Heart left ventricle (tissue), 13 donors: ENCODE measurements around the gene MED12L.

Experiments
- CTCF ChIP-seq, 12 donors: fragments of 200-600 bp; sonication (generic) in 4 of 12; IDR thresholded peaks; one replicate each; pipeline versions ENCODE4 v1.5.0 to v1.8.0; 2018 to 2022; ENCODE audit warnings: antibody characterized with exemption in 12 of 12, mild to moderate bottlenecking in 5 of 12
- POLR2A ChIP-seq, 2 donors: fragments of 450-650 bp; IDR thresholded peaks; one replicate each; pipeline ENCODE4 v1.6.1; 2017; ENCODE audit warnings: antibody characterized with exemption in 2 of 2, mild to moderate bottlenecking in 2 of 2, moderate library complexity in 2 of 2
- donor health status: ischemic (EF 13 %, LVEDD 7.1; RV severe dilation, severe dysfunction).
- donor health status: DM: no; HTN: yes; CAD: no.
- donor health status: DM: no; HTN: no; CAD: no.
- donor health status: ischemic (EF 25% LVEDD 6.9; RV normal size, moderate dysfunction).
- donor health status: ischemic (EF 25% LVEDD 5.7; RV mildly dilated, moderate dysfunction).
- donor health status: ischemic (EF 35%, LVEDD 5.7; RV mildly dilated, moderate dysfunction).
- donor health status: nonischemic (EF 11% LVEDD 7.7; RV severe dilation, severe dysfunction).
- donor health status: DM: yes; HTN: yes; CAD: no.
- donor health status: PGD.
- donor health status: ischemic (EF 29% LVEDD 5.4; RV normal size, mild dysfunction).
- donor health status: nonischemic (EF 23%, LVEDD 6.1; RV moderate dilation, normal function).

GRCh38 chr3:151213151-151213550 lies 127.7 kb downstream of the MED12L start:
- TF ChIP-seq CTCF (IDR thresholded peaks at IDR 0.05): no peak
- TF ChIP-seq POLR2A (IDR thresholded peaks at IDR 0.05): no peak
